ENCODE data around the gene SLC25A40. TPM values are rescaled to one million over a fixed set of nuclear protein-coding genes. Genes with fewer than 3 reads are reported as not detected.
"Not testable (repeated sequence)": the region's sequence is repeated elsewhere in the genome, so short reads cannot be mapped to it uniquely, and the experiment has no call there.

SLC25A40 gene, protein sequence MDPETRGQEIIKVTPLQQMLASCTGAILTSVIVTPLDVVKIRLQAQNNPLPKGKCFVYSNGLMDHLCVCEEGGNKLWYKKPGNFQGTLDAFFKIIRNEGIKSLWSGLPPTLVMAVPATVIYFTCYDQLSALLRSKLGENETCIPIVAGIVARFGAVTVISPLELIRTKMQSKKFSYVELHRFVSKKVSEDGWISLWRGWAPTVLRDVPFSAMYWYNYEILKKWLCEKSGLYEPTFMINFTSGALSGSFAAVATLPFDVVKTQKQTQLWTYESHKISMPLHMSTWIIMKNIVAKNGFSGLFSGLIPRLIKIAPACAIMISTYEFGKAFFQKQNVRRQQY
- polyA plus RNA-seq (ENCODE audit: insufficient read length in 12 of 12) = 10 to 100 TPM in 11 of 12 donors, not detected in 1; 11.8 to 28.0 (median 16.8) TPM
- long read RNA-seq, donor 1, partial matches to known transcripts = 11 of 12 reads
- long read RNA-seq, donor 1, other reads (novel, unspliced or antisense) = 0 of 12 reads
- long read RNA-seq, donor 2, full-length matches to known transcripts = 2 of 2 reads
- long read RNA-seq, donor 2, partial matches to known transcripts = 0 of 2 reads
- long read RNA-seq, donor 2, other reads (novel, unspliced or antisense) = 0 of 2 reads
- long read RNA-seq, donor 3, full-length matches to known transcripts = 1 of 1 reads
- long read RNA-seq, donor 3, partial matches to known transcripts = 0 of 1 reads
- long read RNA-seq, donor 3, other reads (novel, unspliced or antisense) = 0 of 1 reads
- long read RNA-seq, donor 4, full-length matches to known transcripts = 2 of 2 reads
- long read RNA-seq, donor 4, partial matches to known transcripts = 0 of 2 reads
- long read RNA-seq, donor 4, other reads (novel, unspliced or antisense) = 0 of 2 reads
- long read RNA-seq, donor 5, full-length matches to known transcripts = 3 of 3 reads
- long read RNA-seq, donor 5, partial matches to known transcripts = 0 of 3 reads
- long read RNA-seq, donor 5, other reads (novel, unspliced or antisense) = 0 of 3 reads
- long read RNA-seq, donor 6 = 0 reads
- long read RNA-seq, donor 7 = 0 reads
- long read RNA-seq, donor 8, full-length matches to known transcripts = 2 of 2 reads
- long read RNA-seq, donor 8, partial matches to known transcripts = 0 of 2 reads
- long read RNA-seq, donor 8, other reads (novel, unspliced or antisense) = 0 of 2 reads
- long read RNA-seq, donor 9, full-length matches to known transcripts = 1 of 1 reads
- long read RNA-seq, donor 9, partial matches to known transcripts = 0 of 1 reads
- long read RNA-seq, donor 9, other reads (novel, unspliced or antisense) = 0 of 1 reads
- long read RNA-seq, donor 10, full-length matches to known transcripts = 1 of 1 reads
- long read RNA-seq, donor 10, partial matches to known transcripts = 0 of 1 reads
- long read RNA-seq, donor 10, other reads (novel, unspliced or antisense) = 0 of 1 reads
- long read RNA-seq, donor 11, full-length matches to known transcripts = 2 of 2 reads
- long read RNA-seq, donor 11, partial matches to known transcripts = 0 of 2 reads
- long read RNA-seq, donor 11, other reads (novel, unspliced or antisense) = 0 of 2 reads

DNA sequence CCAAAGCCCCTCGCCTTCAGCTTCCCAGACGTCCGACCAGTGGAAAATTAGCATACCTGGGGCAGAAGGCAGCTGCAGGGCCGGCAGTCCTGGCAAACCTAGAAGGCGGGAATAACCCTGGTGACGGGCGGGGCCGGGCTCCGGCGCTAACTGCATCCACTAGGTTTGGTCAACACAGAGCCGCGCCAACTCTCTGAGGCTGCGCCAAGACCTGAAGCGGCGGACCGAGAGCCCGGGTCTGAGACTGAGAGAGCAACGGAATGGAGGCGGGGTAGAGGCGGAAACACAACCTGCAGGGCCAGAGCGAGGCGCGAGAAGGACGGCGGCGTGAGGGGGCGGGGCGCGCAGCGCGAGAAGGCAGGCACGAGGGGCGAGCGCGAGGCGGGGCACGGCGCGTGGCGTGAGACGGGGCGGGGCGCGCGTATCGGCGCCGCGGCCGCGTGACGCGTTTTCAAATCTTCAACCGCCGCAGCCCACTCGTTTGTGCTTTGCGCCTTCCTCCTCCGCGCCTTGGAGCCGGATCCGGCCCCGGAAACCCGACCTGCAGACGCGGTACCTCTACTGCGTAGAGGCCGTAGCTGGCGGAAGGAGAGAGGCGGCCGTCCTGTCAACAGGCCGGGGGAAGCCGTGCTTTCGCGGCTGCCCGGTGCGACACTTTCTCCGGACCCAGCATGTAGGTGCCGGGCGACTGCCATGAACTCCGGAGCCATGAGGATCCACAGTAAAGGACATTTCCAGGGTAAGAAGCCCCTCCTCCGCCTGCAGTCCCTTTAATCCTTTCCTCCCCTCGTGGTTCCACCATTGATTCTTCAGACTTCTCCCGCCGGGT is at the start of gene SLC25A40, which contains the start of gene DBF4:
SLC25A40 (minus strand) TSS at position 321 of the 829 bp plus-strand sequence. CDS start 17,633 bp downstream, outside the sequence.
DBF4 (plus strand) TSS at position 454 of the 829 bp plus-strand sequence; CDS start at position 694, 240 bp downstream.
- DNase-seq = peak; percentile 93

DNA sequence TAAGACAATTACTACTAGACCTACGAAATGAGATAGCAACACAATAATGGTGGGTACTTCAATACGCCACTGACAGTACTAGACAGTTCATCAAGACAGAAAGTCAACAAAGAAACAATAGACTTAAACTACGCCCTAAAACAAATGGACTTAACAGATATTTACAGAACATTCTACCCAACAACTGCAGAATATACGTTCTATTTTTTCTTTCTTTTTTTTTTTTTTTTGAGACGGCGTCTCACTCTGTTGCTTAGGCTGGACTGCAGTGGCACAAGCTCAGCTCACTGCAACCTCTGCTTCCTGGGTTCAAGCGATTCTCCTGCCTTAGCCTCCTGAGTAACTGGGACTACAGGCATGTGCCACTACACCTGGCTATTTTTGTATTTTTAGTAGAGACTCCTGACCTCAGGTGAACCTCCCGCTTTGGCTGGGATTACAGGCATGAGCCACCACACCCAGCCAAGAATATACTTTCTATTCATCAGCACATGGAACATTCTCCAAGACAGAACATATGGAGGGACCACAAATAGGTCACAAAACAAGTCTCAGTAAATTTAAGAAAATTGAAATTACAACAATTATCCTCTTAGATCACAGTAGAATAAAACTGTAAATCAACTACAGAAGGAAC is 46.7 kb upstream of the SLC25A40 start:
- DNase-seq = not testable (repeated sequence)

DNA sequence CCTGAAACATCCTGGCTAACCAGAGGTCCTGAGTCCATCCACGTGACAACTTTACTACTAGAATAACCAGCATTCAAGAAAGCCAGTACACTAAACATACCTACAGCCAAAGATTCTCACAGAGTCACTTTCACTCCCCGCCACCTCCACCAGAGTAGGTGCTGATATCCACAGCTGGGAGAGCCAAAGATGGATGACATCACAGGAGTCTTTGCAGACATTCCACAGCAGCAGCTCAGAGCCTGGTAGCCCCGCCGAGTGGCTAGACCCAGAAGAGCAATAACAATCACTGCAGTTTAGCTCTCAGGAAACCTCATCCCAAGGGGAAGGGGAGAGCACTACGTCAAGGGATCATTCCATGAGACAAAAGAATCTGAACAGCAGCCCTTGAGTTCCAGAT is 44.4 kb upstream of the SLC25A40 start:
- no peak for DNase-seq

DNA sequence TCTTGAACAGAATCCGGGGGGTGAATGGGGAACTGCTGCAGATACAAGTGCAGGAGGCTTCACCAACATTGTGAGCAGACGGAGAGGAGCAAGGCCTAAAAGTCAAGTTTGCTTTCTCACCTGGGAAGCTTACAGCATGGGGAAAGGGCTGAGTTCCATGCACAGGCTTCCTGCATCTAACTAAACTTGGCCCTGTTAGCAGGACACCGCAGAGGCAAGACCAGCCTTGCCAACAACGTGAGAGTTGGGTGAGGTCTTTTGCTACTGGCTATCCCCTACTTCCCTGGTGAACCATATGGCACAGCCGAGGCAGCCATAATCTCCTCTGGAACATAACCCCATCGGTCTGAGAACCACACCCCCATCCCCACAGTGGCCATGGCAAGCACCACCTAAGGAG is 43.7 kb upstream of the SLC25A40 start:
- no peak for DNase-seq

DNA sequence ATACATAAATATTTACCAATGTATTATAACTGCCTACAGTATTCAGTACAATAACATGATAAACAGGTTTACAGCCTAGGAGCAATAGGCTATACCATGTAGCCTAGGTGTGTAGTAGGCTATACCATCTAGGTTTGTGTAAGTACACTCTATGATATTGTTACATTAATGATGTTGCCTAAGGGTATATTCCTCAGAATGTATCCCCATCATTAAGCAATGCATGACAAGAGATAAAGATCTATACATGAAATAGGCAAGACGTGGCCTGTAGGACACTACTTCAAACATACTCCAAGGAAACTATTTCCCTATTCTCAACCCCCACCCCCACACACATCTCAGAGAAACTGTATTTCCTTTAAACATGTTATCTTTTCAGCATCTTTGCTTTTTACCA is 42.6 kb upstream of the SLC25A40 start:
- DNase-seq = no peak

DNA sequence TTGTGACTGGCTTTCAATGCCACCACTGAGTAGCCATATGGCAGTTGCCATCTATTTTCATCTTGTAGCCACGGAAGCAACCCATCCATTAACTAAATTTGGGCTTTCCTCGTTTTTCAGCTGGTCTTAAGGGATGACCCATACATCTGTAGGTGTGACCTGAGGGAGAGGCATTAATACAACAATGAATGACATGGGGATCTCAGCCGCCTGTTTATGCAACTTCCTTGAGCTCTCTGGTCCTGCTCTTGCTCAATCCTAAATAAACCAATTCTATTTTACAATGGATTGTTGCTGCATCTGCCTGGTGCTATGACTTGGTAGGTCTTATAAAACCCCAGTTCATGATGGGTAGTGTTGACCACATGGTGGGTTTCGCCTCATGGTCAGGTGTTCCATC is 36.0 kb upstream of the SLC25A40 start:
- no peak for DNase-seq

DNA sequence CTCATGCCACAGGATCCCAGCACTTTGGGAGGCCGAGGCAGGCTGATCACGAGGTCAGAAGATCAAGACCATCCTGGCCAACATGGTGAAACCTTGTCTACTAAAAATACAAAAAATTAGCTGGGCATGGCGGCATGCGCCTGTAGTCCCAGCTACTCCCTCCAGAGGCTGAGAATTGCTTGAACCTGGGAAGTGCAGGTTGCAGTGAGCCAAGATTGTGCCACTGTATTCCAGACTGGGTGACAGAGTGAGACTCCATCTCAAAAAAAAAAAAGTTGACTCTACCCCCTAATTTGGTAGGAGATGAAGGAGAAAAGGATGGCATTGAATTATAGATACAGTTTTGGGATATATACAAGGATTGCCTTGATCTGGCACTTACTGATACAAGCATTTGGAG is 32.7 kb upstream of the SLC25A40 start:
- DNase-seq = not testable (repeated sequence)

DNA sequence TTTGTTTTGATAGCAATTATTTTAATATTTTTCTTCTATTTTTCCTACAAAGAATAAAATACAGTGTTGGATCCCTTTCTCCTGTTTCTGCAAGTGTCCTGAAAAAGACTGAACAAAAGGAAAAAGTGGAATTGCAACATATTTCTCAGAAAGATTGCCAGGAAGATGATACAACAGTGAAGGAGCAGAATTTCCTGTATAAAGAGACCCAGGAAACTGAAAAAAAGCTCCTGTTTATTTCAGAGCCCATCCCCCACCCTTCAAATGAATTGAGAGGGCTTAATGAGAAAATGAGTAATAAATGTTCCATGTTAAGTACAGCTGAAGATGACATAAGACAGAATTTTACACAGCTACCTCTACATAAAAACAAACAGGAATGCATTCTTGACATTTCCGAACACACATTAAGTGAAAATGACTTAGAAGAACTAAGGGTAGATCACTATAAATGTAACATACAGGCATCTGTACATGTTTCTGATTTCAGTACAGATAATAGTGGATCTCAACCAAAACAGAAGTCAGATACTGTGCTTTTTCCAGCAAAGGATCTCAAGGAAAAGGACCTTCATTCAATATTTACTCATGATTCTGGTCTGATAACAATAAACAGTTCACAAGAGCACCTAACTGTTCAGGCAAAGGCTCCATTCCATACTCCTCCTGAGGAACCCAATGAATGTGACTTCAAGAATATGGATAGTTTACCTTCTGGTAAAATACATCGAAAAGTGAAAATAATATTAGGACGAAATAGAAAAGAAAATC is 31.2 kb upstream of the SLC25A40 start:
- not testable (repeated sequence) for DNase-seq

DNA sequence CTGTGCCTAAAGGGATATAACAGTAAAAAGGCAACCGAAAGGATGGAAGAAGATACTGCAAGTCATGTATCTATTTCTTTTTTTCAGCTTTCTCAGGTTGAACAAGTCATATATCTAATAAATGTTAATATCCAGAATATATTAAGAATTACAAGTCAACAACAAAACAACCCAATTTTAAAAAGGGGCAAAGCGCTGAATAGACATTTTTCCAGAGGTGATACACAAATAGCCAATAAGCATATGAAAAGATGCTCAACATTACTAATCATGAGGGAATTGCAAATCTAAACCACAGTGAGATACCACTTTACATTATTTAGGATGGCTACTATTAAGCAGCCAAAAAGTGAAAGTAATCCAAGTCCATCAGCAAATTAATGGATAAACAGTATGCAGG is 23.1 kb upstream of the SLC25A40 start:
- DNase-seq = no peak

DNA sequence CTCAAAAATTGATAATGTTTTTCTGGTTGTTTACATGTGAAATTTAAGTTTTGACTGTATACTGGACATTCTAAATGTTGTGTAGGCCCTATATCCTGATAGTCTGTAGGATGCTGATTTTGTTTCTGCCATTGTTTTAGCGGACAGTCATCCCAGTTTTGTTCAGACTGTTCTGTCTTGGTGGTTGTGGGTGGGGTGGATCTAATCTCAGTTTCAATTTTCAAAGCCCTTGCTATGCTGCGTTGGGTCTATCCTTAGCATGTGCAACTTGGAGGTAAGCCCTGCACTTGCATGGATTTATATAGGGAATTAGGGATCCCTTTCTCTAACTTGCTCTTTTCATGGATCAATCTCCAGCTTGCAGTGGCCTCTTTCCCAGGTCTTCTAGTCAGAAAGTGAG is 19.2 kb upstream of the SLC25A40 start:
- DNase-seq = no peak

DNA sequence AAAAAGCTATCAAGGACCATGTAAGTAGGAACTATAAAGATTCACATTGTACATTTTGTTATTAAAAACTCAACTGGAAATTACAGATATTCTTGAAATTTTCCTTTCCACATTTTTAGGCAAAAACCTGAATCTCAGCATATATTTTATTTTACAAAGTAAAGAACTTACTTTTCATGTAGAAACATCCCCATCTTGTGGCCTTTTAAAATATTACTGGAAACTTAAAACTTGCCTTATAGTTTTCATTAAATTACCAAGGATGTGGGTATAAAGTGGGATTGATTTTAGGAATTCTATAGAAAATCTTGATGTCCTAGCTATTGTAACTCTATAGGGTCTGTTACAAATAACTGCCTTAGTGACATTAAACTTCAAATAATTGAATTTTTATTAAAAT is 10.7 kb upstream of the SLC25A40 start:
- peak; percentile 43 for DNase-seq

DNA sequence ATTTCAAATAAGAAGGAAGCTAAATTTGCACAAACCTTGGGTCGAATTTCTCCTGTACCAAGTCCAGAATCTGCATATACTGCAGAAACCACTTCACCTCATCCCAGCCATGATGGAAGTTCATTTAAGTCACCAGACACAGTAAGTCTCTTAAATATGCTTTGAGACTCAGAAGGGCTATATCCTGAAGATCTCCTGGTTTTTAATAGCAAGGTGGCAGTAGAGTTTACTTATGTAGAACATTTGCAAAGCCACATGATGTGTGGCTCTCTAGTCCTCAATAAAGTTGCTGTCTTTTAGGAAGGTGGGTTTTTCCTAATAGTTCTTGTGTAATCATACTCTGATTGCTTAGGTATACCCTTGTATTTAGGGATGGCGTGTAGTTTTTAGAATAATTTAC is 8.9 kb upstream of the SLC25A40 start:
- no peak for DNase-seq

DNA sequence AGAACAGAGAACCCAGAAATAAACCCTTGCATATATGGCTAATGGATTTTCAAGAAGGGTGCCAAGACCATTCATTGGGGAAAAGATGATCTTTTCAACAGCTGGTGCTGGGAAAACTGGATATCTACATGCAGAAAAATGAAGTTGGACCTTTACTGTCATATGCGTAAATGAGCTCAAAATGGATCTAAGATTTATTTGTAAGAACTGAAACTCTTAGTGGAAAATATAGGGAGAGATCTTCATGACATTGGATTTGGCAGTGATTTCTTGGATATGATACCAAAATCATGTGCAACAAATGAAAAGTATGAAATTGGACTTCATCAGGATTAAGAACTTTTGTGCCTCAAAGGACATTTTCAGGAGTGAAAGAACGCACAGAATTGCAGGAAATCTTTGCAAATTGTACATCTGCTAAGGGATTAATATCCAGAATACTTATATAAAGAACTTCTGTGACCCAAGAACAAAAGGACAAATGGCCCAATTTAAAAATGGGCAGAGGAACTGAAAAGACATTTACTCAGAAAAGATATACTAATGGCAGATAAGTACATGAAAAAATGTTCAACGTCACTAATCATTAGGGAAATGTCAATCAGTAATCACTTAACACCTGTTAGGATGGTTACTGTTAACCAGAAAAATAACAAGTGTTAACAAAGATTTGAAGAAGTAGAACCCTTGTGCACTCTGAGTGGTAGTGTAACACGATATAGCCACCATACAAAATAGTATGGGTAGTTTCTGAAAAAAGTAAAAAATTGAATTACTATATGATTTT is 6.2 kb upstream of the SLC25A40 start:
- DNase-seq = peak; percentile 77

DNA sequence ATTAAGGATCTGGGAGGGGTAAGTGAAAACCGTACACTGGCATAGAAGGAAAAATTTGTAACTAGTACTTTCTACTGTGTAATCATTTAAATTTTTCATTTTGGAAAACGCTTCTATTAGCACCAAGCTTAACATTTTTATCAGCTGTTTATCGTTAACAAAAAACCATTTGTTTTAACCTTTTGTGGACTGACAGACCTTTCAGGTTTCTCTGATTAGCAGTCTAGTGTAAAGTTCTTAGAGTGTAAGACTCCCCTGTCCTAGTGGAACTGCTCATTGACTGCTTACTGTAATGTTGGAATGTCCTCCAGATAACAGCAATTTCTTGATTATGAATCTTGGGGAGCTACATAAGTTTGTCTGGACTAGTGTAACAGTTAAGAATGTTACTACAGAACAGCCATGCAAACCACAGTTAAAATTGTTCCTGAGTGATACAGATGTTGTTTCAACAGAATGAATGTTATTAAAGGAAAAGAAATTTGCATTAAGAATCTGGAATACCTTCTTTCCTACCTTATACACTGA is 2.1 kb upstream of the SLC25A40 start:
- no peak for DNase-seq

DNA sequence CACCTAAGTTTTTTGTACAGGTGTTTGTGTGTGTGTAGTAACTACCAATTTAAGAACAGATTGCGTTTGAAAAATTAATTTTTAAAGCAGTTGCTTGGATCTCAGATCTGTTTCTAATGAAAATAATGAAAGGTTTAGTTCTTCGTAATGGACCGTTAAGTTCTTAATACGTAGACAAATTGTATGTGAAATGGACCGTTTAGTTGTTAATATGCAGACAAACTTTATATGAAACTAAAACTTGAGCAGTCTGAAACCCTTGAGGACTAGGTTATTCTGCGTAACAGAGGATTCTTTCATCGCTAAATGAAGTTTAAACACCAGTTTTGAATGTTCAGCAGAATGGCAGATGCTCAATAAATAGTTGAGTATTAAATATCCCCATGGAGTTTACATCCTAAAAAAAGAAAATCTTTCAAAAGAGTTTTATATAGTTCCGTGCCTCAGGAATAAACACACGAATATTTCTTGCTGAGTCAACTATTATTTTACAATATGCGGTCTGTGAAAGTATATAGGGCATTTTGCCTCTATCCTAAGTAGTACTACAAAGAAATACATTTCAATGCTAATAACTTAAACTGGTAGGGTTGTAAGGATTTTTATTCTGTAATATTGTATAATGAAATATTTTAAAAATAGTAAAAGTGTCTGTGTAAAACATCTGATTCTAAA is 1.3 kb upstream of the SLC25A40 start:
- DNase-seq = no peak

DNA sequence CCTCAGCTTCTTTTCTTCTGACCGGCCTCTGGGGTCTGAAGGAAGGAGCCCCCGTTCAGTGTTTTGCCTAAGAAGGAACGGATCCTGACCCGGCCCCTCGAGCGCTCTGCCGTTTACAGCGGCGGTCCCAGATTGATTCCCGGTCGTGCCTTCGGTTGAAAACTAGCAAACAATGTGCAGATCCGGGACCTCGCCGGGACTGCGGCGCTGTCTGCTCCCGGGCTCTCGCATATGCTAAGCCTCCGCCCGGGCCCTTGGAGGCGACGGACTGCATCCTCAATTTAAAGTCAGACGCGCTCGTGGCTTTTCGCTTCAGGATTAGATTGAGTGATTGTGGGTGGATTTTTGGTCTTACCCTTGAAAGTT is 692 bp upstream of the SLC25A40 start:
- peak; percentile 65 for DNase-seq
